ENCODE measurements around the gene MSH3. TPM values are rescaled to one million over a fixed set of nuclear protein-coding genes. Genes with fewer than 3 reads are reported as not detected.

Gene MSH3
- total and polyA plus RNA-seq, 12 donors = 2.8 to 24.6 (median 11.7) TPM

DNA sequence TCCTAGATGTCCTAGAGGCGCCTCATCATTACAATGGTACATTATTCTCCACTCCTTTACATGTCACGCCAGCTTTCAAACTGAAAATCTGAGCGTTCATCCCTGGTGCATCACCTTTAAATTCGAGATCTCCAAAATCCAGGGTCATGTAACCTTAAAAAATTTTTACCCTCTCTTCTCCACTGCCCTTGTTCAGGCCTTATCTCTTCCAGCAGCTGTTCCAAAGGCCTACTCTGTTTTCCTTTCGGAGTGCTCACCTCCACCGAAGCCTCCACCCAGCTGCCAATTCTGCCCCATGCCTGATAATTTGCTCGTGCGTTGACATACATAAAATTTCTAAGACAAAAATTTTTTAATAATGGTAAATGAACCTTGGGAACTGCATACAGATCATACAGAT, 950 bp upstream of the MSH3 start:
- no peak overlapping the region for H3K4me3 ChIP-seq
- peaks cover 0 to 15% of the 10 kb centered on the region in 2 donors for H3K36me3 ChIP-seq (replicated peaks in 1 of 2)
- no peaks in the 10 kb centered on the region for H3K9me3 ChIP-seq (replicated peaks in 1 of 3)
- peaks cover 6 to 20% of the 10 kb centered on the region in 2 donors for H3K4me1 ChIP-seq (replicated peaks in 1 of 2)
- H3K27me3 ChIP-seq = no peaks in the 10 kb centered on the region
- intact Hi-C loops (cut with DNase I) = no loop called here
- TF ChIP-seq, protein P1, sequence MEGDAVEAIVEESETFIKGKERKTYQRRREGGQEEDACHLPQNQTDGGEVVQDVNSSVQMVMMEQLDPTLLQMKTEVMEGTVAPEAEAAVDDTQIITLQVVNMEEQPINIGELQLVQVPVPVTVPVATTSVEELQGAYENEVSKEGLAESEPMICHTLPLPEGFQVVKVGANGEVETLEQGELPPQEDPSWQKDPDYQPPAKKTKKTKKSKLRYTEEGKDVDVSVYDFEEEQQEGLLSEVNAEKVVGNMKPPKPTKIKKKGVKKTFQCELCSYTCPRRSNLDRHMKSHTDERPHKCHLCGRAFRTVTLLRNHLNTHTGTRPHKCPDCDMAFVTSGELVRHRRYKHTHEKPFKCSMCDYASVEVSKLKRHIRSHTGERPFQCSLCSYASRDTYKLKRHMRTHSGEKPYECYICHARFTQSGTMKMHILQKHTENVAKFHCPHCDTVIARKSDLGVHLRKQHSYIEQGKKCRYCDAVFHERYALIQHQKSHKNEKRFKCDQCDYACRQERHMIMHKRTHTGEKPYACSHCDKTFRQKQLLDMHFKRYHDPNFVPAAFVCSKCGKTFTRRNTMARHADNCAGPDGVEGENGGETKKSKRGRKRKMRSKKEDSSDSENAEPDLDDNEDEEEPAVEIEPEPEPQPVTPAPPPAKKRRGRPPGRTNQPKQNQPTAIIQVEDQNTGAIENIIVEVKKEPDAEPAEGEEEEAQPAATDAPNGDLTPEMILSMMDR (IDR thresholded peaks at IDR 0.05) = no peak
- TF ChIP-seq POLR2A (IDR thresholded peaks at IDR 0.05) = no peak
- no peak overlapping the region for H3K27ac ChIP-seq
- 51 to 65% (median 53%) methylated on average over 7 to 8 of the region's 8 CpGs for WGBS, 4 donors
- DNase-seq = no peak

DNA sequence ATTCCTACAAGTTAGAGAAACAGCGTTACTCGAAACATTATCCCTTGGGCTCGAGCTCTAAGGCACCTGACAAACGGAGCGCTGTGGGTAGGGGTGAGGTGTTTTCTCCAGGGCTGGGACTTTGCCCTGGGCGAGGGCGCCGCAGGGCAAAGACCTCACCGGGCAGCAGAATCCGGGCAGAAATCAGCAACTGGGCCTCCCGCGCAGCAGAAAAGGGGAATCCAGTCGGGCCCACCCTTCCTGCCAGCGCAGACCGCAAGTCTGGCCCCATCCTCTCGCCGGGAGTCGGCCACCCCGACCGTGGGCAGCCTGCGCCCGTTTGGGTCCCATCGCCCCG, 430 bp upstream of the MSH3 start:
- Histone ChIP-seq H3K4me1 (replicated peaks in 1 of 2) (peaks cover 6 to 20% of the 10 kb centered on the region in 2 donors), H3K27ac (no peak overlapping the region), H3K4me3 (peak overlapping the region in 3 of 4 donors; percentile 50 to 99 (median 98)), H3K27me3 (no peaks in the 10 kb centered on the region), H3K36me3 (replicated peaks in 1 of 2) (peaks cover 0 to 21% of the 10 kb centered on the region in 2 donors), H3K9me3 (replicated peaks in 1 of 3) (no peaks in the 10 kb centered on the region)
- DNase-seq = peak in 1 of 7 donors; percentile 20
- intact Hi-C loops (cut with DNase I) = no loop called here
- TF ChIP-seq, protein P1 (IDR thresholded peaks at IDR 0.05) = no peak
- TF ChIP-seq POLR2A (IDR thresholded peaks at IDR 0.05) = no peak
- 0 to 3% (median 2%) methylated on average over 8 to 24 of the region's 24 CpGs for WGBS, 4 donors

DNA sequence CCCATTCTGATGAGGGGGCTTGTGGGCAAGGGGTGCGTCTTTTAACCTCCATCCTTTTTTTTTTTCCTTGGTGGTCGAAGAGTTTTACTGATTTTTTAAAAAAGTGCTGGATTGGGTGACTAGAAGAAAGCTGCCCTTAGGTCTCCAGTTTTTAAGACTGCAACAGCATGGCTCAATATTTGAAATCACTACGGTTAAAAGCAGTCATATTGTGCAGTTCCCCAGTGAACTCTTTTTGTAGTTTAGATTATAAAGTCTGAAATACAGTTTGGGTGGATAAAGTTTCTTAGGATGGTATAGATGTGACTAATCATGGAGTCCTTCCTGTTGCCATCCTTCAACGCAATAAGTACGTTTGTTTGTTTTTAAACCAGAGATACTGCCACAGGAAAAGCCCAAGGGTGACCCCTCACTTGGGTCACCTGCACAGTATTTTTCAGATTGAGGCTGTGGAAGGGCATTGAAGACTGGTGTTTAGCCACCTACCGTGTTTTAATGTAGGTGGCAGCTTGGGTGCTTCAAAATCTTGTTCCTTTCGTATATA, 851 bp downstream of the MSH3 start:
- H3K36me3 ChIP-seq (replicated peaks in 1 of 2) = peaks cover 0 to 33% of the 10 kb centered on the region in 2 donors
- WGBS, 4 donors = 19 to 26% (median 22%) methylated on average over 7 of the region's 7 CpGs
- H3K27ac ChIP-seq = peak overlapping the region in 4 of 5 donors; percentile 92 to 98 (median 94)
- intact Hi-C loops (cut with DNase I) = no loop called here
- peak overlapping the region in 2 of 4 donors; percentile 98 to 99 for H3K4me3 ChIP-seq
- H3K27me3 ChIP-seq = no peaks in the 10 kb centered on the region
- TF ChIP-seq, protein P1 (IDR thresholded peaks at IDR 0.05) = no peak
- DNase-seq = no peak
- H3K4me1 ChIP-seq (replicated peaks in 1 of 2) = peaks cover 6 to 20% of the 10 kb centered on the region in 2 donors
- no peaks in the 10 kb centered on the region for H3K9me3 ChIP-seq (replicated peaks in 1 of 3)

DNA sequence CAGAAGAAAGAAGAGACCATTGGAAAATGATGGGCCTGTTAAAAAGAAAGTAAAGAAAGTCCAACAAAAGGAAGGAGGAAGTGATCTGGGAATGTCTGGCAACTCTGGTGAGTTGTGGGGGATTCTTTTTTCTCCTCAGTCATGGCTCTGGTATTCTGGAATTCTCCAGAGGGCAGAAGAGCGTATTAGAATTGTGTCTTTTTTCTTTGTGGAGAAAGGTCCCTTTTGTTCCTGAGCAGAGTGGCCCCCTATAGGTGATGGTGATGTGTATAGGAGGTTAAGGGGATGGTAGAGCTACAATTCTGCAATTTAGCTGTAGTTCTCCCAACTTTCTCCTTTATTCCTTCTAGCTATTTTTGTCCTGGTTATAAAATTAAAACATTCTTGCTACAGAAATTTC, 2.0 kb downstream of the MSH3 start:
- 0 to 89% (median 49%) methylated on average over 1 of the region's 1 CpG for WGBS, 4 donors
- no peak overlapping the region for H3K27ac ChIP-seq
- no peaks in the 10 kb centered on the region for H3K9me3 ChIP-seq (replicated peaks in 1 of 3)
- peaks cover 6 to 20% of the 10 kb centered on the region in 2 donors for H3K4me1 ChIP-seq (replicated peaks in 1 of 2)
- H3K36me3 ChIP-seq (replicated peaks in 1 of 2) = peaks cover 0 to 35% of the 10 kb centered on the region in 2 donors
- intact Hi-C loops (cut with DNase I) = no loop called here
- no peak overlapping the region for H3K4me3 ChIP-seq
- TF ChIP-seq, protein P1 (IDR thresholded peaks at IDR 0.05) = no peak
- TF ChIP-seq POLR2A (IDR thresholded peaks at IDR 0.05) = no peak
- no peaks in the 10 kb centered on the region for H3K27me3 ChIP-seq
- DNase-seq = no peak
